Measurements from ENCODE around the gene CLNK.

GRCh38 chr4:10670321-10670720 is 14.2 kb downstream of the CLNK start:
- no peak for TF ChIP-seq CTCF (IDR thresholded peaks at IDR 0.05)
- TF ChIP-seq POLR2A (IDR thresholded peaks at IDR 0.05), result no peak

Measured in esophagus squamous epithelium (tissue), 4 donors.